Upper lobe of left lung (tissue), 6 donors: ENCODE data around the gene PLXNB3. TPM values are rescaled to one million over a fixed set of nuclear protein-coding genes. Genes with fewer than 3 reads are reported as not detected.

Source experiments
- ATAC-seq, 2 donors: fragments of 200-7000 bp; cut with Tn5 transposase; one replicate each; pipeline ENCODE4 v1.9.1; 2022; ENCODE audit warnings: mild to moderate bottlenecking in 2 of 2, moderate library complexity in 2 of 2; ENCODE audit not compliant: low FRiP score in 2 of 2
- DNase-seq, 2 donors: peaks; one replicate each; pipeline ENCODE4 v3.0.0-alpha.2; 2019 to 2020
- H3K27ac ChIP-seq, 4 donors: fragments of 200-600 bp; sonication (generic); one replicate each; pipeline ENCODE4 v1.5.1; 2016 to 2019
- H3K27me3 ChIP-seq, 4 donors: fragments of 200-600 bp; sonication (generic); one replicate each; pipeline ENCODE4 v1.5.1; 2017 to 2019
- H3K36me3 ChIP-seq, 4 donors: fragments of 200-600 bp; sonication (generic); one replicate each; pipeline ENCODE4 v1.5.1; 2016 to 2019
- H3K4me1 ChIP-seq, 4 donors: fragments of 200-600 bp; sonication (generic); one replicate each; pipeline ENCODE4 v1.5.1; 2018 to 2019
- H3K4me3 ChIP-seq, 4 donors: fragments of 200-600 bp; sonication (generic); one replicate each; pipeline ENCODE4 v1.5.1; 2017 to 2019; ENCODE audit warnings: mild to moderate bottlenecking in 2 of 4, moderate library complexity in 1 of 4
- H3K9me3 ChIP-seq, 4 donors: fragments of 200-600 bp; sonication (generic); one replicate each; pipeline ENCODE4 v1.5.1; 2018 to 2019
- EP300 ChIP-seq, 4 donors: sonication (generic); formaldehyde crosslinking; IDR thresholded peaks; one replicate each; pipeline ENCODE4 v1.5.1; 2017; ENCODE audit warnings: antibody characterized with exemption in 4 of 4, control low read depth in 2 of 4
- POLR2A ChIP-seq, 4 donors: fragments of 450-650 bp; IDR thresholded peaks; one replicate each; pipeline ENCODE4 v1.5.1; 2016 to 2017; ENCODE audit warnings: antibody characterized with exemption in 4 of 4, mild to moderate bottlenecking in 2 of 4
- POLR2AphosphoS5 ChIP-seq, 2 donors: sonication (generic); formaldehyde crosslinking; IDR thresholded peaks; one replicate each; pipeline ENCODE4 v1.5.1; 2017; ENCODE audit warnings: antibody characterized with exemption in 2 of 2
- WGBS, 2 donors: methylation state at CpG; one replicate each; pipeline ENCODE4 v1.1.5; 2017 to 2018; 5-methylcytosine and 5-hydroxymethylcytosine counted together
- total RNA-seq, 6 donors: library from RNA; depleted of rRNA in 4 of 6; stranded (reverse); fragments of >200 nt in 4 of 6; gene quantifications; one replicate each; pipeline versions ENCODE4 v1.1.0 to v1.2.1, GENCODE V29; 2016 to 2021
- TF ChIP-seq, protein P1 (sequence below), 6 experiments: fragments of 450-650 bp in 4 of 6; fragments of 200-600 bp in 2 of 6; sonication (generic) in 2 of 6; IDR thresholded peaks; one replicate each; pipeline ENCODE4 v1.5.1; 2016 to 2019; ENCODE audit warnings: antibody characterized with exemption in 6 of 6
- donor health status: DM: no; HTN: no; CAD: no; lungs with moderate emphysema.
- donor health status: DM: no; HTN: yes; CAD: no; lungs with severe emphysema.

PLXNB3 gene
- total RNA-seq, 6 donors from 2014 or later, result 1.3 to 21.0 (median 2.9) TPM

GRCh38 chrX:153732401-153732800 lies 31.6 kb upstream of the PLXNB3 start:
- Histone ChIP-seq H3K4me3 (no peak overlapping the region), H3K36me3 (peaks cover 0 to 15% (median 8%) of the 10 kb centered on the region in 4 donors), H3K9me3 (peaks cover 0 to 18% (median 0%) of the 10 kb centered on the region in 4 donors), H3K27ac (peak overlapping the region in 1 of 4 donors; percentile 9), H3K27me3 (no peaks in the 10 kb centered on the region), H3K4me1 (peaks cover 8 to 11% (median 11%) of the 10 kb centered on the region in 4 donors)
- ATAC-seq (peak in 1 of 2 donors; percentile 46), DNase-seq (no peak)
- no peak for TF ChIP-seq POLR2A (IDR thresholded peaks at IDR 0.05)
- TF ChIP-seq EP300 (IDR thresholded peaks at IDR 0.05), result no peak
- no peak for TF ChIP-seq POLR2AphosphoS5 (IDR thresholded peaks at IDR 0.05)
- TF ChIP-seq, protein P1, sequence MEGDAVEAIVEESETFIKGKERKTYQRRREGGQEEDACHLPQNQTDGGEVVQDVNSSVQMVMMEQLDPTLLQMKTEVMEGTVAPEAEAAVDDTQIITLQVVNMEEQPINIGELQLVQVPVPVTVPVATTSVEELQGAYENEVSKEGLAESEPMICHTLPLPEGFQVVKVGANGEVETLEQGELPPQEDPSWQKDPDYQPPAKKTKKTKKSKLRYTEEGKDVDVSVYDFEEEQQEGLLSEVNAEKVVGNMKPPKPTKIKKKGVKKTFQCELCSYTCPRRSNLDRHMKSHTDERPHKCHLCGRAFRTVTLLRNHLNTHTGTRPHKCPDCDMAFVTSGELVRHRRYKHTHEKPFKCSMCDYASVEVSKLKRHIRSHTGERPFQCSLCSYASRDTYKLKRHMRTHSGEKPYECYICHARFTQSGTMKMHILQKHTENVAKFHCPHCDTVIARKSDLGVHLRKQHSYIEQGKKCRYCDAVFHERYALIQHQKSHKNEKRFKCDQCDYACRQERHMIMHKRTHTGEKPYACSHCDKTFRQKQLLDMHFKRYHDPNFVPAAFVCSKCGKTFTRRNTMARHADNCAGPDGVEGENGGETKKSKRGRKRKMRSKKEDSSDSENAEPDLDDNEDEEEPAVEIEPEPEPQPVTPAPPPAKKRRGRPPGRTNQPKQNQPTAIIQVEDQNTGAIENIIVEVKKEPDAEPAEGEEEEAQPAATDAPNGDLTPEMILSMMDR (IDR thresholded peaks at IDR 0.05), result no peak
- 82 to 84% methylated on average over 4 to 14 of the region's 14 CpGs for WGBS, 2 donors

- Histone ChIP-seq H3K27me3 (no peaks in the 10 kb centered on the region), H3K9me3 (peaks cover 0 to 18% (median 0%) of the 10 kb centered on the region in 4 donors), H3K4me1 (no peaks in the 10 kb centered on the region), H3K36me3 (peaks cover 0 to 20% (median 8%) of the 10 kb centered on the region in 4 donors), H3K4me3 (no peak overlapping the region), H3K27ac (no peak overlapping the region)
- 69 to 77% methylated on average over 2 to 13 of the region's 15 CpGs for WGBS, 2 donors
- DNase-seq, result no peak
- no peak for TF ChIP-seq POLR2AphosphoS5 (IDR thresholded peaks at IDR 0.05)
- TF ChIP-seq, protein P1 (IDR thresholded peaks at IDR 0.05), result no peak
- no peak for TF ChIP-seq EP300 (IDR thresholded peaks at IDR 0.05)
- TF ChIP-seq POLR2A (IDR thresholded peaks at IDR 0.05), result no peak
- no peak for ATAC-seq
Observed at GRCh38 chrX:153733651-153734240, 30.3 kb upstream of the PLXNB3 start.

DNA sequence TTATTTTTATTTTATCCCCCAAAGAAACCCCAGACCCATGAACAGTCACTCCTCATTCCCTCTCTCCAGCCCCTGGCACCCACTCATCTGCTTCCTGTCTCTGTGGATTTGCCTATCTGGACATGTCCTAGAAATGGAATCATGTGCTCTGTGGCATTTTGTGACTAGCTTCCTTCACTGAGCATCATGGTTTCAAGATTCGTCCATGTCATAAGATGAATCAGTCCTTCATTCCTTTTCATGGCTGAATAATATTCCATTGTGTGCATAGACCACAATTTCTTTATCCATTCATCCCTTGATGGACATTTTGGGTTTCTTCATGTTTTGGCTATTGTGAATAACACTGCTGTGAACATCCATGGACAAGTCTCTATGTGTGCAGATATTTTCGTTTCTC lies 29.2 kb upstream of the PLXNB3 start:
- no peak overlapping the region for H3K27ac ChIP-seq
- no peak for TF ChIP-seq POLR2AphosphoS5 (IDR thresholded peaks at IDR 0.05)
- TF ChIP-seq EP300 (IDR thresholded peaks at IDR 0.05), result no peak
- TF ChIP-seq, protein P1 (IDR thresholded peaks at IDR 0.05), result no peak
- DNase-seq, result no peak
- H3K4me3 ChIP-seq, result no peak overlapping the region
- H3K27me3 ChIP-seq, result no peaks in the 10 kb centered on the region
- 82 to 90% methylated on average over 2 of the region's 2 CpGs for WGBS, 2 donors
- H3K4me1 ChIP-seq, result no peaks in the 10 kb centered on the region
- H3K36me3 ChIP-seq, result peaks cover 0 to 20% (median 8%) of the 10 kb centered on the region in 4 donors
- no peak for ATAC-seq
- H3K9me3 ChIP-seq, result peaks cover 0 to 18% (median 0%) of the 10 kb centered on the region in 4 donors

DNA sequence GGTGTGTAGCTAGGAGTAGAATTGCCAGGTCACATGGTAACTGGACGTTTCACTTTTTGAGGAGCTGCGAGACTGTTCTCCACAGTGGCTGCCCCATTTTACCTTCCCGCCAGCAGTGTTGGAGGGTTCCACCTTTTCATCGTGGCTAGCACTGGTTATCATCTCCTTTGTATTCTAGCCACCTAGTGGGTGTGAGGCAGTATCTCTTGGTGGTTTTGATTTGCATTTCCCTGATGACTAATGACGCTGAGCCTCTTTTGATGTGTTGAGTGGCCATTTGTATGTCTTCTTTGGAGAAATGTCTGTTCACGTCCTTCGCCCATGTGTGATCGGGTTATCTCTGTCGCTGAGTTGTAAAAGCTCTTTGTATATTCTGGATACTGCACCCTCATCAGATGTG lies 28.8 kb upstream of the PLXNB3 start:
- TF ChIP-seq POLR2A (IDR thresholded peaks at IDR 0.05) (no peak), EP300 (IDR thresholded peaks at IDR 0.05) (no peak), POLR2AphosphoS5 (IDR thresholded peaks at IDR 0.05) (no peak)
- TF ChIP-seq, protein P1 (IDR thresholded peaks at IDR 0.05), result no peak
- Histone ChIP-seq H3K36me3 (peaks cover 0 to 22% (median 8%) of the 10 kb centered on the region in 4 donors), H3K9me3 (peaks cover 0 to 16% (median 0%) of the 10 kb centered on the region in 4 donors), H3K4me3 (no peak overlapping the region), H3K27me3 (no peaks in the 10 kb centered on the region), H3K4me1 (no peaks in the 10 kb centered on the region), H3K27ac (no peak overlapping the region)
- ATAC-seq (no peak), DNase-seq (no peak)
- WGBS, 2 donors, result 82 to 89% methylated on average over 9 of the region's 9 CpGs
